RPMI7951 (cell line): ENCODE results near the gene LTBP3. TPM values are rescaled to one million over a fixed set of nuclear protein-coding genes. Genes with fewer than 3 reads are reported as not detected.
A peak's percentile ranks its signal among the peaks of the same experiment; 100 is the strongest.

Experiments
- DNase-seq: peaks from one replicate; pipeline ENCODE4 v3.0.0-alpha.2; 2012; ENCODE audit warnings: low read depth
- total RNA-seq: library from RNA; depleted of rRNA; stranded (reverse); fragments of >200 nt; shearing (Covaris generic); gene quantifications from 2 replicates; pipeline ENCODE4 v1.2.3, GENCODE V29; 2014

LTBP3 gene
- total RNA-seq, 1 experiment from 2014 or later: 20.9 TPM

- no peak for DNase-seq
Measured at GRCh38 chr11:65554057-65554818, 3.9 kb downstream of the LTBP3 start.

GRCh38 chr11:65553301-65554001, 4.7 kb downstream of the LTBP3 start:
- no peak for DNase-seq

GRCh38 chr11:65552388-65552951, 5.7 kb downstream of the LTBP3 start:
- no peak for DNase-seq

GRCh38 chr11:65551572-65552387, 6.4 kb downstream of the LTBP3 start:
- DNase-seq: no peak

GRCh38 chr11:65549096-65549495, 9.1 kb downstream of the LTBP3 start:
- DNase-seq: no peak

GRCh38 chr11:65548395-65548794, 9.8 kb downstream of the LTBP3 start:
- no peak for DNase-seq

- DNase-seq: no peak
Measured at GRCh38 chr11:65547446-65548125, 10.6 kb downstream of the LTBP3 start.

- DNase-seq: no peak
Measured at GRCh38 chr11:65546217-65546958, 11.8 kb downstream of the LTBP3 start.

- no peak for DNase-seq
Measured at GRCh38 chr11:65545853-65546216, 12.3 kb downstream of the LTBP3 start.

GRCh38 chr11:65542738-65543390, 15.3 kb downstream of the LTBP3 start:
- no peak for DNase-seq

- no peak for DNase-seq
Measured at GRCh38 chr11:65541093-65541982, 16.8 kb downstream of the LTBP3 start.

- peak; percentile 86 for DNase-seq
Measured at GRCh38 chr11:65540290-65541092, 17.7 kb downstream of the LTBP3 start.

- no peak for DNase-seq
Measured at GRCh38 chr11:65539744-65540289, 18.3 kb downstream of the LTBP3 start.

- DNase-seq: no peak
Measured at GRCh38 chr11:65538915-65539743, 19.0 kb downstream of the LTBP3 start.

GRCh38 chr11:65538232-65538914, 19.8 kb downstream of the LTBP3 start:
- no peak for DNase-seq

GRCh38 chr11:65537620-65538231, 20.4 kb downstream of the LTBP3 start:
- DNase-seq: no peak
